Measurements from ENCODE around the gene AGBL4.

AGBL4 gene

DNA sequence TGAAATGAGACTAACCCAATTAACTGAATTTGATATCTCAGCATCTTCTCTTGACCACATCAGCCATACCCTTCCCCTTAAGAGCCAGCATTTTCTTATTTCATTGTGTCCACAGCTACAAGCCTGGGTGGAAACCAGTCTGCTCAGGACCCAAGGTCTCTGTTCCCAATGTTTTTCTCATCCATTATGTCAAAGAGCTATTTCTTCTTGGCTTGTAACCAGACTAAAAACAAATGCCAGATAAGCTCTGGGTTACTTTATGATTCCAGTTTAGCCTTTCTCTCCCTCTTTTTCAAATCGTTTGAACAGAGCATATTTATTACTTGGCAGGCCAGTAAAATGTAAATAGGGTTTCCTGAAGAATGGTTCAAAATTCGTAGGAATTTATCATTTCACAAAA lies 1442.5 kb downstream of the AGBL4 start:
- no peak for TF ChIP-seq TAF1 (IDR thresholded peaks at IDR 0.05; ENCODE audit: borderline replicate concordance, insufficient read depth, low read length)

GRCh38 chr1:48576565-48576964 lies 1447.2 kb downstream of the AGBL4 start:
- TF ChIP-seq FOXP2 (optimal IDR thresholded peaks at IDR 0.05; ENCODE audit: borderline replicate concordance, extremely low read depth, extremely low read length, insufficient read depth) = no peak
- TF ChIP-seq SIN3A (IDR thresholded peaks at IDR 0.05; ENCODE audit: borderline replicate concordance, insufficient read depth, low read length) = no peak
- TF ChIP-seq, protein P1, sequence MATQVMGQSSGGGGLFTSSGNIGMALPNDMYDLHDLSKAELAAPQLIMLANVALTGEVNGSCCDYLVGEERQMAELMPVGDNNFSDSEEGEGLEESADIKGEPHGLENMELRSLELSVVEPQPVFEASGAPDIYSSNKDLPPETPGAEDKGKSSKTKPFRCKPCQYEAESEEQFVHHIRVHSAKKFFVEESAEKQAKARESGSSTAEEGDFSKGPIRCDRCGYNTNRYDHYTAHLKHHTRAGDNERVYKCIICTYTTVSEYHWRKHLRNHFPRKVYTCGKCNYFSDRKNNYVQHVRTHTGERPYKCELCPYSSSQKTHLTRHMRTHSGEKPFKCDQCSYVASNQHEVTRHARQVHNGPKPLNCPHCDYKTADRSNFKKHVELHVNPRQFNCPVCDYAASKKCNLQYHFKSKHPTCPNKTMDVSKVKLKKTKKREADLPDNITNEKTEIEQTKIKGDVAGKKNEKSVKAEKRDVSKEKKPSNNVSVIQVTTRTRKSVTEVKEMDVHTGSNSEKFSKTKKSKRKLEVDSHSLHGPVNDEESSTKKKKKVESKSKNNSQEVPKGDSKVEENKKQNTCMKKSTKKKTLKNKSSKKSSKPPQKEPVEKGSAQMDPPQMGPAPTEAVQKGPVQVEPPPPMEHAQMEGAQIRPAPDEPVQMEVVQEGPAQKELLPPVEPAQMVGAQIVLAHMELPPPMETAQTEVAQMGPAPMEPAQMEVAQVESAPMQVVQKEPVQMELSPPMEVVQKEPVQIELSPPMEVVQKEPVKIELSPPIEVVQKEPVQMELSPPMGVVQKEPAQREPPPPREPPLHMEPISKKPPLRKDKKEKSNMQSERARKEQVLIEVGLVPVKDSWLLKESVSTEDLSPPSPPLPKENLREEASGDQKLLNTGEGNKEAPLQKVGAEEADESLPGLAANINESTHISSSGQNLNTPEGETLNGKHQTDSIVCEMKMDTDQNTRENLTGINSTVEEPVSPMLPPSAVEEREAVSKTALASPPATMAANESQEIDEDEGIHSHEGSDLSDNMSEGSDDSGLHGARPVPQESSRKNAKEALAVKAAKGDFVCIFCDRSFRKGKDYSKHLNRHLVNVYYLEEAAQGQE (IDR thresholded peaks at IDR 0.05; ENCODE audit: insufficient read depth in 1 of 2, low read depth in 2 of 2, low read length in 2 of 2) = no peak
- no peak for TF ChIP-seq POLR2AphosphoS5 (IDR thresholded peaks at IDR 0.05; ENCODE audit: low read depth, low read length)
- TF ChIP-seq TAF1 (IDR thresholded peaks at IDR 0.05; ENCODE audit: borderline replicate concordance, insufficient read depth, low read length) = no peak

DNA sequence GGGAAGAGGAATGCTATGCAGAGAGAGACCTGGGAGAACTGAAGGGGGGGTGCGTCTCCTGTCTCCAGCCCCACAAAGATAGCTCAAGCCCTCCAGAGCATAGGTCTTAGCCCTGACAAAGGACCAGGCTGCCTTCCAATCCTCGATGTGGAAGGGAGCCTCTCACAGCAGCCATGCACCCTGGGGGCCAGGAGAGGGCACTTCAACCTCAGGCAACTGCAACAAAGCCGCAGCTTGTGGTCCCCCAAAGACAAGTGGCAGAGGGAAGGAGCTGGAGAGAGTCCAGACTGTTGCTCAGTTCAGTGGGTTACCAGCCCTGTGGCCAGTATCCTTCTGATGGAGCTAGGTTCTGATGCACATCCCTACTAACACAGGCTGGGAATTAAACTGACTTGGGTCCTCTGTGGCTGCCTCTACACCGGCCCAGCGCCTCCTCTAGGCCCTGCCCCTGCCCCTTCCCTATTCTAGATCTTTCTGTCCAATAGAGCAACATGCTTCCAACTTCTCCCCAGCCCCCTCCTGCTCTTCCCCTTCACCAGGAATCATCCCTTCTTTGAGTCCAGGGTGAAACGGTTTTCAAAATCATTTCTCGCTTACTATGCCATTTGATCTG lies 1451.0 kb downstream of the AGBL4 start:
- no peak for TF ChIP-seq POLR2AphosphoS5 (IDR thresholded peaks at IDR 0.05; ENCODE audit: low read depth, low read length)
- TF ChIP-seq, protein P1 (IDR thresholded peaks at IDR 0.05; ENCODE audit: insufficient read depth in 1 of 2, low read depth in 2 of 2, low read length in 2 of 2) = no peak
- no peak for TF ChIP-seq FOXP2 (optimal IDR thresholded peaks at IDR 0.05; ENCODE audit: borderline replicate concordance, extremely low read depth, extremely low read length, insufficient read depth)
- no peak for TF ChIP-seq SIN3A (IDR thresholded peaks at IDR 0.05; ENCODE audit: borderline replicate concordance, insufficient read depth, low read length)
- TF ChIP-seq TAF1 (IDR thresholded peaks at IDR 0.05; ENCODE audit: borderline replicate concordance, insufficient read depth, low read length) = no peak

GRCh38 chr1:48572134-48572533 lies 1451.6 kb downstream of the AGBL4 start:
- no peak for TF ChIP-seq SIN3A (IDR thresholded peaks at IDR 0.05; ENCODE audit: borderline replicate concordance, insufficient read depth, low read length)
- TF ChIP-seq POLR2AphosphoS5 (IDR thresholded peaks at IDR 0.05; ENCODE audit: low read depth, low read length) = no peak
- TF ChIP-seq FOXP2 (optimal IDR thresholded peaks at IDR 0.05; ENCODE audit: borderline replicate concordance, extremely low read depth, extremely low read length, insufficient read depth) = no peak
- TF ChIP-seq TAF1 (IDR thresholded peaks at IDR 0.05; ENCODE audit: borderline replicate concordance, insufficient read depth, low read length) = no peak
- TF ChIP-seq, protein P1 (IDR thresholded peaks at IDR 0.05; ENCODE audit: insufficient read depth in 1 of 2, low read depth in 2 of 2, low read length in 2 of 2) = no peak

- TF ChIP-seq SIN3A (IDR thresholded peaks at IDR 0.05; ENCODE audit: borderline replicate concordance, insufficient read depth, low read length) = no peak
- no peak for TF ChIP-seq POLR2AphosphoS5 (IDR thresholded peaks at IDR 0.05; ENCODE audit: low read depth, low read length)
- no peak for TF ChIP-seq TAF1 (IDR thresholded peaks at IDR 0.05; ENCODE audit: borderline replicate concordance, insufficient read depth, low read length)
- TF ChIP-seq, protein P1 (IDR thresholded peaks at IDR 0.05; ENCODE audit: insufficient read depth in 1 of 2, low read depth in 2 of 2, low read length in 2 of 2) = no peak
- TF ChIP-seq FOXP2 (optimal IDR thresholded peaks at IDR 0.05; ENCODE audit: borderline replicate concordance, extremely low read depth, extremely low read length, insufficient read depth) = no peak
Observed at GRCh38 chr1:48571303-48571987, 1452.3 kb downstream of the AGBL4 start.
